Liver (tissue), 3 donors: ENCODE data around the gene AP3B1.

Experiments
- CTCF ChIP-seq: fragments of 150-350 bp; IDR thresholded peaks from 2 replicates; pipeline ENCODE4 v1.5.1; 2017; ENCODE audit warnings: improper control_type of control experiment, low read depth, low read length; ENCODE audit not compliant: missing input control
- EGR1 ChIP-seq, 2 donors: IDR thresholded peaks; 2 replicates each; pipeline ENCODE4 v1.6.1; 2016 to 2018; ENCODE audit warnings: antibody characterized with exemption in 2 of 2, low read depth in 2 of 2
- GABPA ChIP-seq, 2 donors: IDR thresholded peaks in 1 of 2; conservative IDR thresholded peaks in 1 of 2; 2 replicates each; pipeline ENCODE4 v1.6.1; 2016; ENCODE audit warnings: antibody characterized with exemption in 2 of 2, mild to moderate bottlenecking in 1 of 2, moderate library complexity in 1 of 2
- JUND ChIP-seq, 2 donors: IDR thresholded peaks; 2 replicates each; pipeline ENCODE4 v1.6.1; 2016; ENCODE audit warnings: antibody characterized with exemption in 2 of 2
- RAD21 ChIP-seq, 2 donors: IDR thresholded peaks; 2 replicates each; pipeline ENCODE4 v1.6.1; 2016; ENCODE audit warnings: antibody characterized with exemption in 2 of 2, mild to moderate bottlenecking in 2 of 2
- RXRA ChIP-seq, 2 donors: IDR thresholded peaks; 2 replicates each; pipeline ENCODE4 v1.6.1; 2017 to 2018; ENCODE audit warnings: antibody characterized with exemption in 2 of 2, mild to moderate bottlenecking in 1 of 2
- SP1 ChIP-seq: IDR thresholded peaks from 2 replicates; pipeline ENCODE4 v1.6.1; 2018; ENCODE audit warnings: antibody characterized with exemption, mild to moderate bottlenecking
- TAF1 ChIP-seq: conservative IDR thresholded peaks from 2 replicates; pipeline ENCODE4 v1.6.1; 2016; ENCODE audit warnings: antibody characterized with exemption, mild to moderate bottlenecking
- YY1 ChIP-seq: IDR thresholded peaks from 2 replicates; pipeline ENCODE4 v1.6.1; 2016; ENCODE audit warnings: antibody characterized with exemption, mild to moderate bottlenecking
- TF ChIP-seq, protein P1 (sequence below): IDR thresholded peaks from 2 replicates; pipeline ENCODE4 v1.6.1; 2016; ENCODE audit warnings: antibody characterized with exemption
- TF ChIP-seq, protein P2 (sequence below): IDR thresholded peaks from 2 replicates; pipeline ENCODE4 v1.6.1; 2016; ENCODE audit warnings: antibody characterized with exemption, mild to moderate bottlenecking
- TF ChIP-seq, protein P3 (sequence below): IDR thresholded peaks from 2 replicates; pipeline ENCODE4 v1.6.1; 2016; ENCODE audit warnings: antibody characterized with exemption
- donor health status: healthy.
- donor health status: healthy.

GRCh38 chr5:77958642-77959330 lies 335.7 kb downstream of the AP3B1 start:
- TF ChIP-seq CTCF (no peak), TAF1 (no peak), SP1 (no peak), RXRA (IDR thresholded peaks at IDR 0.05) (no peak), EGR1 (IDR thresholded peaks at IDR 0.05; ENCODE audit: low read depth in 2 of 2) (no peak), RAD21 (IDR thresholded peaks at IDR 0.05) (no peak), GABPA (IDR thresholded peaks at IDR 0.05 in 1 of 2, conservative IDR thresholded peaks at IDR 0.05 in 1 of 2) (no peak), YY1 (no peak), JUND (IDR thresholded peaks at IDR 0.05) (no peak)
- TF ChIP-seq, protein P1, sequence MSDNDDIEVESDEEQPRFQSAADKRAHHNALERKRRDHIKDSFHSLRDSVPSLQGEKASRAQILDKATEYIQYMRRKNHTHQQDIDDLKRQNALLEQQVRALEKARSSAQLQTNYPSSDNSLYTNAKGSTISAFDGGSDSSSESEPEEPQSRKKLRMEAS = no peak
- TF ChIP-seq, protein P2, sequence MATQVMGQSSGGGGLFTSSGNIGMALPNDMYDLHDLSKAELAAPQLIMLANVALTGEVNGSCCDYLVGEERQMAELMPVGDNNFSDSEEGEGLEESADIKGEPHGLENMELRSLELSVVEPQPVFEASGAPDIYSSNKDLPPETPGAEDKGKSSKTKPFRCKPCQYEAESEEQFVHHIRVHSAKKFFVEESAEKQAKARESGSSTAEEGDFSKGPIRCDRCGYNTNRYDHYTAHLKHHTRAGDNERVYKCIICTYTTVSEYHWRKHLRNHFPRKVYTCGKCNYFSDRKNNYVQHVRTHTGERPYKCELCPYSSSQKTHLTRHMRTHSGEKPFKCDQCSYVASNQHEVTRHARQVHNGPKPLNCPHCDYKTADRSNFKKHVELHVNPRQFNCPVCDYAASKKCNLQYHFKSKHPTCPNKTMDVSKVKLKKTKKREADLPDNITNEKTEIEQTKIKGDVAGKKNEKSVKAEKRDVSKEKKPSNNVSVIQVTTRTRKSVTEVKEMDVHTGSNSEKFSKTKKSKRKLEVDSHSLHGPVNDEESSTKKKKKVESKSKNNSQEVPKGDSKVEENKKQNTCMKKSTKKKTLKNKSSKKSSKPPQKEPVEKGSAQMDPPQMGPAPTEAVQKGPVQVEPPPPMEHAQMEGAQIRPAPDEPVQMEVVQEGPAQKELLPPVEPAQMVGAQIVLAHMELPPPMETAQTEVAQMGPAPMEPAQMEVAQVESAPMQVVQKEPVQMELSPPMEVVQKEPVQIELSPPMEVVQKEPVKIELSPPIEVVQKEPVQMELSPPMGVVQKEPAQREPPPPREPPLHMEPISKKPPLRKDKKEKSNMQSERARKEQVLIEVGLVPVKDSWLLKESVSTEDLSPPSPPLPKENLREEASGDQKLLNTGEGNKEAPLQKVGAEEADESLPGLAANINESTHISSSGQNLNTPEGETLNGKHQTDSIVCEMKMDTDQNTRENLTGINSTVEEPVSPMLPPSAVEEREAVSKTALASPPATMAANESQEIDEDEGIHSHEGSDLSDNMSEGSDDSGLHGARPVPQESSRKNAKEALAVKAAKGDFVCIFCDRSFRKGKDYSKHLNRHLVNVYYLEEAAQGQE = no peak
- TF ChIP-seq, protein P3, sequence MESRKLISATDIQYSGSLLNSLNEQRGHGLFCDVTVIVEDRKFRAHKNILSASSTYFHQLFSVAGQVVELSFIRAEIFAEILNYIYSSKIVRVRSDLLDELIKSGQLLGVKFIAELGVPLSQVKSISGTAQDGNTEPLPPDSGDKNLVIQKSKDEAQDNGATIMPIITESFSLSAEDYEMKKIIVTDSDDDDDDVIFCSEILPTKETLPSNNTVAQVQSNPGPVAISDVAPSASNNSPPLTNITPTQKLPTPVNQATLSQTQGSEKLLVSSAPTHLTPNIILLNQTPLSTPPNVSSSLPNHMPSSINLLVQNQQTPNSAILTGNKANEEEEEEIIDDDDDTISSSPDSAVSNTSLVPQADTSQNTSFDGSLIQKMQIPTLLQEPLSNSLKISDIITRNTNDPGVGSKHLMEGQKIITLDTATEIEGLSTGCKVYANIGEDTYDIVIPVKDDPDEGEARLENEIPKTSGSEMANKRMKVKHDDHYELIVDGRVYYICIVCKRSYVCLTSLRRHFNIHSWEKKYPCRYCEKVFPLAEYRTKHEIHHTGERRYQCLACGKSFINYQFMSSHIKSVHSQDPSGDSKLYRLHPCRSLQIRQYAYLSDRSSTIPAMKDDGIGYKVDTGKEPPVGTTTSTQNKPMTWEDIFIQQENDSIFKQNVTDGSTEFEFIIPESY = no peak
